Kidney capillary endothelial cell (primary cell): ENCODE results near the gene UBE2J1.
A peak's percentile ranks its signal among the peaks of the same experiment; 100 is the strongest.
"Not testable (repeated sequence)": the region's sequence is repeated elsewhere in the genome, so short reads cannot be mapped to it uniquely, and the experiment has no call there.

ENCODE experiments used
- DNase-seq: peaks from one replicate; pipeline ENCODE4 v3.0.0-alpha.2; 2018; ENCODE audit warnings: low spot score

Gene UBE2J1, protein sequence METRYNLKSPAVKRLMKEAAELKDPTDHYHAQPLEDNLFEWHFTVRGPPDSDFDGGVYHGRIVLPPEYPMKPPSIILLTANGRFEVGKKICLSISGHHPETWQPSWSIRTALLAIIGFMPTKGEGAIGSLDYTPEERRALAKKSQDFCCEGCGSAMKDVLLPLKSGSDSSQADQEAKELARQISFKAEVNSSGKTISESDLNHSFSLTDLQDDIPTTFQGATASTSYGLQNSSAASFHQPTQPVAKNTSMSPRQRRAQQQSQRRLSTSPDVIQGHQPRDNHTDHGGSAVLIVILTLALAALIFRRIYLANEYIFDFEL

DNA sequence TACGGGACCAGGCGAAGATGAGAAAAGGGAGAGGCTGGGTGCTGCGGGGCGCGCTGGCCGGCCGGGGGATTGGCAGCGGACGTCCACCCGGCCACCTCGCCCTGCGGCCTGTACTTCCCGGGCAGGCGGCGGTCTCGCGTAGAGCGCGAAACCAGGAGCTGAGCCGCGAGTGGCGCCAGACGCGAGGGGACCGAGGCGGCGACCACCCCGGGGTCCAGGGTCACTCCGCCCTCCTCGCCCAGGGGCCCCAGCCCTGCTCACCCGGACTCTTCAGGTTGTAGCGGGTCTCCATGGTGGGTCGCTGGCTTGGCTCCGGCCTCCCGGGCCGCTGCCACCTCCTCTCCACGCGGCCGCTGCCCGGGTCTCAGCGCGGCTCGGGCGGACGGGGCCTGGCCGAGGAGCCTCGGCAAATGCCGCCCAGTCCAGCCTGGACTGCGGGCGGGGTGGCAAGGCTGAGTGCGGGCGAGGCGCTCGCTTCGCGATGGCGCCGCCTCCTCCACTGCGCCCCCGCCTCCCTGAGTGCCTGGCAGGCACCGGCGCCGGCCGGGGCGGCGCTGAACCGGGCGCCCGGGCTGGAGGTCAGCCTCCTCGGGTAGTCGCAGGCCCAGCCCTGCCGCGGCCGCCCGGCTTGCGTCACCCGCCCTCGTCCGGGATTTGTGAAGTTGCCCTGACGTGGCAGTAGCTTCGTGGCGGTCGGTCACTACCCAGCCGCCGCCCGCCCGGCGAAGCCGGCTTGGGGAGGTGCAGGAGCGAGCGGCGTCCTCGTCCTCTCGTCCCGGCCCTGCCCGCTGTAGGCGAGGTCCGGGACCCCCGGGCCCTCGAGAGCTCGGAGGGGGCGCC lies at the start of gene UBE2J1:
Gene UBE2J1, minus strand, starts transcription at position 445 of the 840 bp plus-strand sequence. Its CDS starts 153 bp downstream, at position 292.
- peak; percentile 80 for DNase-seq

DNA sequence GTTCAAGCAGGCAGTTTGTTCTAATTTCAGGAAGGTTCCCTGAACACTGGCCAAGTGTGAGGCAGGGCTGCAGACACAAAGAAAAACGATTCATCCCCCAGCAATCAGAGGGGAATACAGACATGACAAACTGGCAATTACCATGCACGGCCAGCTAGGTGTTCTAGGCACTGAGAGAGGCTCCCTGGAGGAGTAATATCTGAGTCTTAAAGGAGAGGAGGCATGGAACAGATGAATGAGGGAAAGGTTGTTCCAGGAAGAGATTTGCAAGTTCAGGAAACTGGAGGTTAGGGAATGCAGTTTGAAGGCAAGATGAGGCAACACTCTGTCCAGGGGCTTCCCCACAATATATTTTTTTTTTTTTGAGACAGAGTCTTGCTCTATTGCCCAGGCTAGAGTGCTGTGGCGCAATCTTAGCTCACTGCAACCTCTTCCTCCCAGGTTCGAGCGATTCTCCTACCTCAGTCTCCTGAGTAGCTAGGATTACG lies 48.4 kb upstream of the UBE2J1 start:
- no peak for DNase-seq

GRCh38 chr6:89400050-89400449 lies 47.5 kb upstream of the UBE2J1 start:
- DNase-seq = no peak

GRCh38 chr6:89398762-89399525 lies 46.4 kb upstream of the UBE2J1 start:
- DNase-seq = no peak

GRCh38 chr6:89397884-89398283 lies 45.4 kb upstream of the UBE2J1 start:
- not testable (repeated sequence) for DNase-seq

GRCh38 chr6:89393659-89394058 lies 41.1 kb upstream of the UBE2J1 start:
- no peak for DNase-seq

DNA sequence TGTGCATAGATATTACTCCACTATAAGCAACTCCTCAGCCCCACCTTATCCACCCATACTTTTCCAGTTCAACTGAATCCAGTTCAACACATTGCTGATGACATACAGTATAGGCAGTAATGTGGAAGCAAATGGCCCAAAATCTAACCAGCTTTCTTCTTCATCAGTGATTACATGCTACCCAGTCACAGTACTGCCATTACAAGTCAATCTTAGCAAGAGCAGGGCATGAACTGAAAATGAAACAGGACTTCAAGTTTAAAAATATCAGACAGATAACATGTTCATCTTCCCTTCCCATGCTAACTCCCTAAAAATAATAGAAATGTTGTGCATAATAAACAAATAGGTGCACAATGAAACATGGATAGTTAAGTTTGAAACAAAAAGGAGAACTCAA lies 40.3 kb upstream of the UBE2J1 start:
- DNase-seq = no peak

DNA sequence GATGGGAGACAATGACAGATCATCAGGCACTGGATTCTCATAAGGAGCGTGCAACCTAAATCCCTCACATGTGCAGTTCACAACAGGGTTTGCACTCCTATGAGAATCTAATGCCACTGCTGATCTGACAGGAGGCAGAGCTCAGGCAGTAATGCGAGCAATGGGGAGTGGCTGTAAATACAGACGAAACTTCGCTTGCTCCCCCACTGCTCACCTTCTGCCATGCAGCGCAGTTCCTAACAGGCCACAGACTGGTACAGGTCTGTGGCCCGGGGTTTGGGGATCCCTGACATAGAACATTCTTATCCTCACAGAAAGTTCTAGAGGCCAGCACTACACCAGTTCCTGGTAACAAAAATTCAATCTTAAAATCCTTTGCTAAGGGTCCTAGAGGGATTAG lies 36.3 kb upstream of the UBE2J1 start:
- no peak for DNase-seq

- no peak for DNase-seq
These were observed 35.1 kb upstream of the UBE2J1 start for GRCh38 chr6:89387516-89388201.

- no peak for DNase-seq
These were observed 34.5 kb upstream of the UBE2J1 start for GRCh38 chr6:89386917-89387491.

DNA sequence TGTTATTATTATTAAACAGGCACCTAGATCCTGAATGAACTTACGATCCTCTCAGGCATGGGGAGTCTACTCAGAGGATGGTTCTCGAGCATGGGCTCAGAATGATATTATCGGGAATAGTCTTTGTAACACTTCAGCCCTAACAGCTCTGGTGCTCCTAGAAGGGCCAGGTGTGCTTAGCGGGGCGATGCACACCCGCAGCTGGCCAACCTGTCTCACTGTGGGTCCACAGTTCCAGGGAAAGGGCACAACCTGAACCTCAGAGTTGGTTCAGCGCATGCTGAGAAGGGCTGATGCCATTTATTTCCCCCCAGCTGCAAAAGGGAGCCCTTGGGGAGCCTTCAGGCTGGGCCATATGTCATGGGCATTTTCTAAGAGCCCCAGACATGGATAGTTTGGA lies 33.3 kb upstream of the UBE2J1 start:
- no peak for DNase-seq

GRCh38 chr6:89385156-89385667 lies 32.7 kb upstream of the UBE2J1 start:
- DNase-seq = peak; percentile 71

DNA sequence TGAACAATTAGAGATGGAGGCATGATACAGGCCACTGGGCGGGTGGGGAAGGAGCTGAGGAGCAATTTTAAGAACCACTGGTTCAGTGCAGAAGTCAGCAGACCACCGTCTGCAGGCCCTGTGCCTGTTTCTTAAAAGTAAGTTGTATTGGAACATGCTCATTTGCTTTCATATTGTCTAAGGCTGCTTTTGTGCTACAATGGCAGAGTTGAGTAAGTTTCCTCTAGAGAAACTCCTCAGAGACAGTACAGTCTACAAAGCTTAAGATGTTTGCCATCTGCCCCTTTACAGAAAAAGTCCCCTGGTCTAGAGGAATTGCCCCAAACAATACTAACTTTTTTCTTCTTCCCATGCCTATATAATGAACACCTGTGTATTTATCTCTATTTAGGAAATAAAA lies 28.5 kb upstream of the UBE2J1 start:
- DNase-seq = no peak

DNA sequence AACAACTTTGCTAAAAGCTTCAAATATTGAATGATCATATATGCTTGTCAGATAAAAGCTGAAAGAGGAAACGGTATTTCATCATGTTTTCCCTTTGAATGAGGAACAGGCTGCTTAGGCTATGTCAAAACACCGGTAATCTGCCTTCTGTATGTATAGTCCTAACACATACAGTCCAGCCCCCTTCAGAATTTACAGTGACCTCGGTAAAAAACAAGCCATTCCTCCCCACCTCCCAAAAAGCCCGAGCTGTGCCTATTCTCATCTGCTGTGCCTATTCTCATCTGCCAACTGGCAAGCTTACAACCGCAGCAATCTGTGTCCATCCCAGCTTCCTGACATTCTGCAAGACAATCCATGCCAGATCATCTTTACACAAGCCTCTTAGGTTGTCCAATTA lies 26.8 kb upstream of the UBE2J1 start:
- DNase-seq = no peak

- DNase-seq = no peak
These were observed 26.1 kb upstream of the UBE2J1 start for GRCh38 chr6:89378628-89379027.

DNA sequence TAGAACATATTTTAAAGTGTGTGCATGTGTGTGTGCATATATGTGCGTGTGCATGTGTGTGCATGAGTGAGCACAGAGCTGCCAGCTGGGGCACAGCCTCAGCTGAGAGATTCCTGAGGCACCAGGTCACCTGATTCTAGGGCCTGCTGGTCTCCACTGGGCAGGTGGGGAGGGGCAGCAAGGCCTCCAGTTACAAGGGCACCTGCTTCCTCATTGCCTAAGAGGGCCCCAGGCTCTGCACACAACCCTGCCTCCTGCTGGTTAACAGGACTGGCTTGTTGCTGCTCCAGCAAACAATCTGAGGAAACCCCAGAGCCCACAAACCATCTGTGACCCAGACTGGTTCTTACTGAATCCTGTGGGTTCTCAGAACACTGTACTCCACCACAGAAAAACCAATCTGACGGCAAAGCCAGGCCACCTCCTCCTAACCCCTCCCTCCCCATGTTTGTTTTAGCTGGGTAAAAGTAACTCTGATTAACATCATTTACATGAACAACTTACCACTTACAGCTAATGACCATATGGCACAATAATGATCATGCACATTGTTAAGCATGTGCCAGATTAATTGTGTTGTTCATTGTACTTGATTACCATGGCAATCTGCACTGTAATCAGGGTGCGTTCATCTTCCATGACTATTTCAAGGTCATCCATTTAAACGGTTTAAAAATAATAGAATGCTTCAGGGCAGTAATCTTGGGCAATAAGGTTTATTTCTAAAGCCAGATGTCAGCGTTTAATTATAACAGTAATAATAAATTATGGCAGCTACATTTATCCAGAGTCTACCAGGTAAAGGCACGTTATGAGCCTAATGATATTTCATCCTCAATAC lies 23.1 kb upstream of the UBE2J1 start:
- DNase-seq = no peak

GRCh38 chr6:89372506-89372901 lies 20.0 kb upstream of the UBE2J1 start:
- no peak for DNase-seq

DNA sequence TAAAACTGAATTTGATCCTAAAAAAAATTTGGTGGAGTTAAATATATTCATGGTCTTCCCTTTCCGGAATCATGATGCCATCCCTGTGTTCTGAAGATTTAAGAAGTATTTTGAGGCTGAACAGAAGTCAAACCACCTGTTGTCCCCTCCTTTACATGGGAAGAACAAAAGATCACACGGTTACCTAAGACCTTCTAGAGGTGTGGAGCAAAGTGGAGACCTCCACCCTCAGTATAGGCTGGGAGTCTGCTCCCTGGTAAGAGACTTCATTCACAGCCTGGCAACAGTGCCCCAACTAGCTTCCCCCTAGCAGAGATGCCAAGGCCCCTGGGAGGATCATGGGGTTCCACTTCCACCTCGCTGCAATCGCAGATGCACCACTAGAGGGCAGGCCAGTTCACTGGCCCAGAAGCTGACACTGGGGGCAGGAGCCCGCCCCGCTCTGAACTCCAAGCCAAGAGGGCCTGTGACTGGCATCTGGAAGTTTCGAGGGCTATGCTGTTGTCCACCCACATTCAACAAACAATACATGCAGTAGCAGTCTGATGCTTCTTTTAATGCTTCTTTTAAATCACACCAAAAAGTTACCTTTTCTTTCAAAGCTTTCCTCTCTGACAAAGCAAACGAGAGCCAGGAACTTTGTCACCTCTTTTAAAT lies 19.5 kb upstream of the UBE2J1 start:
- no peak for DNase-seq

GRCh38 chr6:89368999-89369398 lies 16.5 kb upstream of the UBE2J1 start:
- DNase-seq = no peak

GRCh38 chr6:89368107-89368506 lies 15.6 kb upstream of the UBE2J1 start:
- DNase-seq = peak; percentile 75
